ENCODE results near the gene TRPC4.
"Not testable (repeated sequence)": the region's sequence is repeated elsewhere in the genome, so short reads cannot be mapped to it uniquely, and the experiment has no call there.

The TRPC4 gene

DNA sequence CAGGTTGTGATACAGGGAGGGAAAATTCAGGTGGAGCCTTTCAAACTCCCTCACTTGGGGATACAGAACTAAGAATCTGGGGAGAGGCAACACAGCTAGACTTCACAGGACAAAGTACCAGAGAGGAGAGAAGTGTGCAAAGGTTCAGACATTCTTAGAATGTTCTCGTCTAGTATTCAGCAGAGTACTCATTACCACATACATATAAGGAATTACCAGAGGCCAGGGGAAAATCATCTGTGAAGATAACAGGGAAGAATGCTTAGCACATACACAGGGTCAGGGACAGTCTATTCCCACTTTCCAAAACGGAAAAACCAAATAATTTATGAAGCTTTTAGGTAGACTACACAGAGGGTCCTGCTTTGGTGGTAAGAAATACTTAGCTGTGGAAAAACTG is 58.1 kb downstream of the TRPC4 start:
- DNase-seq, result no peak

DNA sequence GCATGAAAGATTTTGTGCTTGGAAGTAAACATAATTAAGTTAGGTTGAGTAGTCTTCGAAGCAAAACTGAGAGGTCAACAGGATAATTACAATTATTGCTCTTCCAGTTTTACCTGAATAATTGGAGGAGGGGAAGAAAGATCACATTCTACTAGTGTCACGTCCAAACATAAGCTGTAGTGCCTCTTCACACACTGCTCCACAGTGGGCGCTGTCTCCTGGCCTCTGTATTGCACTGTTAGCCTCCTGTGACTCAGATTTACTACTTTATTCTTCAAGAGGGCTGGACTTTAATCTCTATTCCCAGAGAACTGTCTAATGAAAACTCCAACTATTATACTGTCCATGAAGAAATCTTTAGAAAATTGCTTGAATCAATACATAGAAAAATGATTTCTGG is 62.9 kb downstream of the TRPC4 start:
- DNase-seq, result no peak

DNA sequence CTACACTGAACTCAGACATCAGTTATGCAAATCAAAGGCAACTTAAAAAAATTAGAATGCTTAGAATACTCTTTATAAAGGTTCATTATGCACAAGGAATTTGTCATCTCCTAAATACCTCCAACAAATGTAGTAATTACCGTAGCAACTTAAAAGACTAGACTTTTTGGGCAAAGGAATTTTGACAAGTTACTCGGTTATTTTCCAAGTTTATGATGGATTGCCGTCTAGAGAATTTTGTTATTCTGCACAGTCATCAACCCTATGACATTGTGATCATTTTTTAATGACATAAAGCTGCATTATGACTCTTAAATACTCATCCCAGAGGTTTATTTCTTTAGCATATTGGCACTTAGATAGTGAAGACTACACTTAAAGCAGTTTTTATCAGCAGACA is 71.9 kb downstream of the TRPC4 start:
- DNase-seq, result no peak

DNA sequence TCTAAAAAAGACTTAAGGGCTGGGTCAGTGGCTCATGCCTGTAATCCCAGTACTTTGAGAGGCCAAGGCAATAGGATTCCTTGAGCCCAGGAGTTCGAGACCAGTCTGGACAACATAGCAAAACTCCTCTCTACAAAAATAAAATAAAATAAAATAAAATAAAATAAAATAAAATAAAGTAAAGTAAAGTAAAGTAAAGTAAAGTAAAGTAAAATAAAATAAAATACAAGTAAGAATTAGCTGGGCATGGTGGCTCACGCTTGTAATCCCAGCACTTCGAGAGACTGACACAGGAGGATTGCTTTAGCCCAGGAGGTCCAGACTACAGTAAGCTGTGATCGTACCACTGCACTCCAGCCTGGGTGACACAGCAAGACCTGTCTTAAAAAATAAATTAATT is 72.8 kb downstream of the TRPC4 start:
- not testable (repeated sequence) for DNase-seq

DNA sequence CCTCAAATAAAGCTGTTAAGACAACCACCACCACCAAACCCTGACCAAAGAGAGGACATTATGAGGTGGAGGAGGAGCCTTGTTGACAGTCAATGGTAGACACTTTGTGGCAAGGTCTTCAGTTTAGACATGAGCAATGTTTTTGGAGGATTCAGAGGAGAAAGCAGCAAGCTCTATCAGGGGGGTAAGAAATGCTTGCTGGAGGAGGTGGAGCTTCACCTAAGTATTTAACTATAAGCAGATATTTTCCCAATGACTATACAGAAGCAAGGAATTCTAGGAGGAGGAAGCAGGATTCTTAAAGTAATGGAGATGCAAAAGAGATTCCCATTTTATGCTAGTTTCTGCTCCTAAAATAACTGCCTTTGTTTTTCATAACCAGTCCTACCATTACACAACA is 74.2 kb downstream of the TRPC4 start:
- no peak for DNase-seq

DNA sequence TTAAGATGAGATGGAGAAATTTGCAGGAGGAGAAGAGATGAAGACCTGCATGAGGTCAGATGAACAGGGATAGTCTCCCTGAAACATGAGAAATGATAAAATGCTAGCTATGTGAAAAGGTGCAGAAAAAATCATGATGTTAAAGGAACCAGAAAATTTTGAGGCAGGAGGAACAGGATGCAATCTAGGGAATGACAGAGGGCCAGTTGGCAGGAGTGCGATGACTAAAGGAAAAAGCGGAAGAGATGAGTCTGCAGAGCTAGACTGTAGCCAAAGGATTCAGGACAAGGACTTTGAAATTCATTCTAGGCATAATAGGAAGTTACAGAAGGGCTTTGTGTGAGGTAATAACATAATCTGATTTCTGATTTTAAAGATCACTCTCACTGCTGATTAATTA is 77.9 kb downstream of the TRPC4 start:
- peak; percentile 45 for DNase-seq

DNA sequence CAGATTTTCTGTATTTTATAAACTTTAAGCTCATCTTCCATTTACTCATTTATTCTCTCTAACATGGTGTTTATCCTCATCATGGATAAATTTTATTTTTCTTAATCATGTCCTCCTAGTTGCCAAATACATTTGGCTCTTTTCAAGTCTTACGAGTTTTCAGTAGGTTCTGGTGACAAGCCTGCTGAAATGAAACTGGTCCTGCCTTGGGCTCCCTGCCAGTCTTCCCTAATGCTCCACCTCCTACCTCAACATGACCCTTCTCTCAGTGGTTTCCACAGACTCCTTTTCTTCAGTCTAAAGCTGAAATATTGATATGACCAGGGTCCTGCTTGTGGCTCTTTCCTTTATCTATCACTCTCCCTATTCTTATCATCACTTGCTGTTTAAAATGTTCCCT is 81.2 kb downstream of the TRPC4 start:
- no peak for DNase-seq

DNA sequence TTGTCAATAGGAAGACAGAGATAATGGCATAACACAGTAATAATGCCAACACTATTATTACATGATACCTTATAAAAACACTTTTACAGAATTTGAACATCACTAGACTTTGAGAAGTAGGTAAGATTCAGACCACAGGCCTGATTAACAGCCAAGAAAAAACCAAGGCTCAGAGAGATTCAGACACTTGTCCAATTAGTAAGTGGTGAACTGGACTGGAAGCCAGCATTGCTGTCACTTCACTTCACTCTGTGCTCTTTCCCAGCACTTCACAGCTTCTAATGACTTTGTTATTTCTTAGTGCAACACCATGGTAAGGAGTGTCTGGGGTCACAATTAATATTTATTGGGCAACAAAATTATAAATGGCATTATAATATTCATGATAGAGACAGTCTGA is 91.9 kb downstream of the TRPC4 start:
- DNase-seq, result no peak

DNA sequence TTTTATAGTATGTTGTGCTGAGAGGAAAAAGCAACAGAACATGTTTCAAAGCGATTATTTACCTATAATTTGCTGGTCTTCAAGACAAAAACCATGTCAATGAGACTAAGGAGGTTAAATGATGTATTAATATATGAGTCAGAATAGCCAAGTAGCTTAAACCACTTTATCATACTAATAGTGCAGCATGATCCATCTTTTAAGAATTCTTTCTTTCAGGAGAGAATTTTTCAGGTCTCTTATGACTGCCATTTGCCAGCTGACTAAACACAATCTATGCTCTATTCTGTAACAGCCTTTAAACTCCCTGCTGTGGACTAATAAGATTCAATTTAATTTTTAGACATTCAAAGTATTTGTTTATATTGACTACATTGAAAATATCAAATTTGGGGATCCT is 93.7 kb downstream of the TRPC4 start:
- DNase-seq, result peak; percentile 55

DNA sequence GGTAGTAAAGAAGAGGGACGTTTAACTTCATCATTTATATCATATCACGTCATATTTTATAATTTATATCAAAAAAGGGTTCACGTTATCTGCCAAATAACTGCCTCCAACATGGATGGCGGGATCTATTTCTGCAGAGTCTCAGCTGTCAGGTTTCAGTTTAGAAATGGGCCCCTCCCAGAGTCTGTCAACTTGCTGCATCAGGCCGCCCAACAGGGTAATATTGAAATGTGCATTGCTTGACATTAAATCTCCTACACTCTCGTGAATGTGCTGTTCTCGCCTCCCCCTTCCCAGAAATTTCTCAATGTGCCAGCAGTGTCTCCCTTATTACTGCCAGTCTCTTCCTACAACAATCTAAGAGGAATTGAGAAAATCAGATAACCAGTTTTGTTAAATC is 96.9 kb downstream of the TRPC4 start:
- no peak for DNase-seq

DNA sequence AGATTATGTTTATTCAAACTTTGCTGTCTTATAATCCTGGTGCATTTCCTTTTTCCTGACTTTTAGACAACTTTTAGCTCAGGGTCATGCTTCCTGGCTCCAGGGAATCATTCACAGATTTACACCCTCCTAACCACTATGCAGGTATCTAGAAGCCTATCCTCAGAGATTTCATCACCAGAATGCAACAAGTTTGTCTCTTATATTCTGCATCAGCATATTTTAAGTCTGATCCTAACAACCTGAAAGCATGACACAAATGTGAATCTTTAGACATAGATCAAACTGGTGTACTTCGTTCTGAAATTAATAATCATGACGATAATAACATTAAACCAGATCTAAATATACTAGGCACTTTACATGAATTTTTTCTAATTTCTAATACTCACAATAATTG is 100.0 kb downstream of the TRPC4 start:
- DNase-seq, result no peak

DNA sequence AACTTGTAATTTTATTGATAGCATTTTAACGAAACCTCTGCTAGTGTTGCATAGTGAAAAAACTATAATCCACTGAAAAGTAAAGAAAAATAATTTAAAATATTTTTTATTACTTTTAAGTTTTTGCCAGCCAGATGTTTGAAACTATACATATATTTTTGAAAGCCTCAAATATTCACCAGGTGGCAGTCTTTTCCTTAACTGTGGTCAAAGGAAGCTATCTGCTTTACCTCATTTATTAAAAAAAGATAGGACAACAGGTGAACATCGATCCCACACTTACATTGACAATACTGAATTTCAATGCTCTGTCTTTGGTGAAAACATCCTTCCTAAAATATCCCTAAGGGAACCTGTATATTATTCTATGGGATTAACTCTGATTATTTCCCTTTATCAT is 100.5 kb downstream of the TRPC4 start:
- DNase-seq, result peak; percentile 13

DNA sequence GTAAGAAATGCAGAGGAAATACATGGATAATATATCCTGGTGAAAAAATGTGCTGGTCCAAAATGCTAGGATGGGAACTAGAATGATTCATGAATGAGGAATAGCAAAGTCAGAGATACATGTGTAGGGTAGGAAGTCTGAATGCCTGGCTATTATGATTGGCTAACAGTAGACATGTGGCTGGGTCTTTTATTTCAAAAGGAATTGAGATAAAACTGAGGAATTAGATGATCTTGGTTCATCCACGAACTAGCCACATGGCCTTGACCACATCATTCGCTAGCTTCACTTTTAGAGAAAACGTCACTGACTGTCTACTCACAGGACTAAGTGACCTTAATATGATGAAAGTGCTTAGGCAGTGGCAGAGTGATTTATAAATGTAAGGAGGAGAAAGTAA is 103.1 kb downstream of the TRPC4 start:
- no peak for DNase-seq

DNA sequence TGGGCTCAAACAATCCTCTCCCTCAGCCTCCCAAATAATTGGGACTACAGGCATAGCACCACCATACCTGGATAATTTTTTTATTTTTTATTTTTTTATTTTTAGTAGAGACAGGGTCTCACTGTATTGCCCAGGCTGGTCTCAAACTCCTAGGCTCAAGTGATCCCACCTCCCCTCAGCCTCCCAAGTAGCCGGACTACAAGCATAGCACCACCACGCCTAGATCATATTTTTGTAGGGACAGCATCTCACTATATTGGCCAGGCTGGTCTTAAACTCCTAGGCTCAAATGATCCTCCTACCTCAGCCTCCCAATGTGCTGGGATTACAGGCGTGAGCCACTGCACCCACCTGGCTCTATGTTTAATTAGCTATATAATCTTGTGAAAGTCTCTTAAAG is 114.2 kb downstream of the TRPC4 start:
- no peak for DNase-seq

DNA sequence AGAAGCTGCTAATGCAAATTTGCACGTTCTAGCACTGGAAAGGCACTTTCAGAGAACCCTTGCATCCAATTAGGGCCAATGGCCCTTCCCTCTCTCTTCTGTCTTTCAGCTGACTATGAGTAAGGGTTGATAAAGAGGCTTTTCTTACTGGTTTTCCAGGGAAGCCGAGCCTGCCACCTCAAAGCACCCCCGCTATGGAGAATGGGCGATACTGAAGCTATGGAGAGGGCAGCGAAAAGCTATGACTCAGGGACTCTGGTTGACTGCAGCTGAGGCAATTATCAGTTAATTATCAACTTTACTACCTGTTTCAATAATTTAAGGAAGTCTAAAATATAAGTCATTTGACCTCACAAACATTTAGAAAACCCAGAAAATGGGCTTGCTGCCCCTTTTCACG is 115.8 kb downstream of the TRPC4 start:
- no peak for DNase-seq

DNA sequence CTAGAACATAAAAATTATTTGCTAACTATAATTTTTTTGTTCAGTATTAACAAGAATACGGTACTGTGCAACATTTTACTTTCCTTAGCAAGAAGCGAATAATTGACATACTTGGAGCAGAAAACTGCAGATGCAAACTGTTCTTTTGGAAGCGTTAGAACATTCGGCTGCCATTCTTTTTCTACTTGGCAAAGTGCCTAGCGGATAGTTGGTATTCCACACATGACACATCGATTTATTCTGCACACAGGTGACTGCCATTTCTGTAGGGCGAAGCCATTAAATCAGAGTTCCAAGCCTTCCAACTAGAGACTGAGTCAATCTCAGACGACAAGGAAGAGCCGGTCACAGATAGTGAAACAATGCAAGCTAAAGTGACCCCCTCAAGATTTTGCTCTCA is 117.4 kb downstream of the TRPC4 start:
- DNase-seq, result no peak

DNA sequence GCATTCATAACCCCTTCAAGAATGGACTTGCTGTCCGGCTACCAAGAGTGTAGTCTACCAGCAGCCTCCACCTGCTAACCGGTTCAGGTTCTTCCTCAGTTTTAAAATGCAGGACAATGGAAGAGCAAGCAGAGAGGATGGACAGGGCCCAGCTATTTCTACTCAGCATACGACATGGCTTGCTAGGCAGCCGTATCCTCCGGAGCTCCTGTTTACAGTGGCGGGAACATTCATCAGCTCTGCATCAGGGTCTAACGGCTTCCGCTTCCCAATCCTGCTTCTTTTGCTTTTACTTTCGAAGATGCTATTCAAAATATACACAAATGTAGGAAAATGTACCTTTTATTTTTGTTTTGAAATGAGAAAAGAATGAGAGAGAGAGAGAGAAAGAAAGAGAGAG is 118.5 kb downstream of the TRPC4 start:
- no peak for DNase-seq

DNA sequence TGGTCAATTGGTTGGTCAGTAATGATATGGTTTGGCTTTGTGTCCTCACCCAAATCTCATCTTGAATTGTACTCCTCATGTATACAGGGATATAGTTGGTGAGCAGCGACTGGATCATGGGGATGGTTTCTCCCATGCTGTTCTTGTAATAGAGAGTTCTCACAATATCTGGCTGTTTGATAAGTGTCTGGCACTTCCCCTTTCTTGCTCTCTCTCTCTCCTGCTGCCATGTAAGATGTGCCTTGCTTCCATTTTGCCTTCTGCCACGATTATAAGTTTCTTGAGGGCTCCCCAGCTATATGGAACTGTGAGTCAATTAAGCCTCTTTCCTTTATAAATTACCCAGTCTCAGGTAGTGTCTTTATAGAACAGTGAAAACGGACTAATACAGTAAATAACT is 120.7 kb downstream of the TRPC4 start:
- DNase-seq, result no peak

DNA sequence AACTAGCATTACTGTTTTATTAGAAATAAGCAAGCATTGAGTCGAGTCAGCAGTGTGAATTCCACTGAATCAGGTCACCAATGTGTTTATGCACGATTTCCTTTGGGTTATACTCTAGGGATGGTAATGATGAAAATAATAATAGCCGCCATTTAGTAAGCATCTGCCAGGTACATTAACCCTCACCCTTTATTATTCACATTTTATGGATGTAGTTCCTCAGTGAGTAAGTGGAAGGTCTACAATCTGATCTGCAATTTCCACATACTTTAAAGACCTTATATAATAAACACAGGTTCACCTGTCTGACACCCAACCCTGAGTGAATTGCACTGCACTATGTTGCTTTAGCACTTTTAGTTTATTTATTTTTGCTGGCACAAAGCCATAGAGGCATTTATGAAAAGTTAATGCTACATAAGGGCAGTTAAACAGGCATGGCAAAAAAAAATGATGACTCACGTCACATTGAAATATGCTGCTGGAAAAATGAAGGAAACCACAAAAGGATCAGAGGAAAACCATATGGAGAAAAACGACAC is 122.4 kb downstream of the TRPC4 start:
- DNase-seq, result peak; percentile 90

DNA sequence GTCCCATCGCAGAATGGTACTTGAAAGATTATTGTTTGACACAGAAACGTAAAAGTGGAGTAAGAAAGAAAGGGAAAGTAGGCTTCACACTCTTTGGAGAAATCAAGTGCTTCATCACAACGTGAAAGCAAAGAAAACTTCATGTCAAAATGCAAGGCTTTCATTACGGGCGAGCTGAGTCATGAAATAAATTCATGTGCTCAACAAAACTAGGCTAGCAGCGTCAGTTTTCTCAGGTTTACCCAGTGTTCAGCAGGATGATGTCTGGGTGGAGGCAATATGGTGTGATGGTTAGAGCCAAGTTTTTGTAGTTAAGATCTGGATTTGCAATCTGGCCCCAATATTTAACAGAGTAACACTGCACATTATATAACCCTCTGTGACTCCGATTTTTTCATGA is 128.0 kb downstream of the TRPC4 start:
- DNase-seq, result no peak

DNA sequence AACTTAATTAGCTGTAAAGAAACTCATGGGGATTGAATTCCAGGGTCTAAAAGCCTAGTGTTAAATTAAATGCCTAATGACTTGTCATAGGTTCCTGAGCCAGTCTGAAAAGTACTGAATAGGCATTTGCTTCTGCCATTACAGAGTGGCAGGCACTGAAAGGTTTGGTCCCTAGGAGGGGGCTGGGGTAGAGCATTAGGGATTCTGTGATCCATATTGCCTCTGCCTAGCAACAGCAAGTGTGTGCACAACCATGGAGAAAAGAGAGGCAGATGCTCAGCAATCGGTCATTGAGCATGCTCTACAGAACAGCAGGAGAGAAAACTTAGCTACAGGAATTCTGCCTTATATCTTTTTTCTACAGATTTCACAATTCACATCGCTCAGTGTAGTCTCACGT is 133.5 kb downstream of the TRPC4 start:
- DNase-seq, result no peak

DNA sequence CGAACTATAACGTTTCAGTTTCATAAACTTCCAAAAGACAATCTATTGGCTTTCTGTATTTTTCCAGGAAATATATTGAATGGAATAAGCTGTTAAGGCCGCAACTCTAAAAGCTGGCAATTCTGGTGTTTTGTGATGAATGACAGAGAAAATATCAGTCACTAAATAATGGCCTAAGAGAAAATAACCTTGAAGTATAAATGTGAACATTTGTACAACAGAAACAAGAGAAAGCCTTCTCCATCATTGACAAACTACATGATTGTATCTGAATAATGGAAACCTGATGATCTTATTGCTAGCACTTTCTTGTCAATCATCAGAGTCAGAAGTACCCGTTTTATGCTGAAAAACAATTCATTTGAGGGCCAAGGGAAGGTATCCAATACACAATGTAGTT is 134.3 kb downstream of the TRPC4 start:
- DNase-seq, result no peak

DNA sequence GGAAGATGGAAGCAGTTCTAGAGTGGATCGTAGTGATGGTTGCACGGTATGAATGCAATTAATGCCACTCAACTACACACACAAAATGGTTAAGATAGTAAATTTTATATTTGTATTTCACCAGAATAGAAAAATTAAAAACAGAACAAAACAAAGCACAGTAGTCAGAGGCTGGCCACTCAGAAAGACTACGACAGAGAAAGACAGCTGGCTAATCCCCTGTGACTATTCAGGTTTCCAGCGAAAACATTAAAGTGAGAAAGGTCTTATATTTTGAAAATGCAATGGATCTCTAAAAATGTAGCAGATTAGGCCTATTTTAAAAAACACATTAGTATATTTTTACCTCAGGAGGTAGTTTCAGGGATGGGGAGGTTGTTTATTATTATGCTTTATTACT is 139.7 kb downstream of the TRPC4 start:
- DNase-seq, result no peak

DNA sequence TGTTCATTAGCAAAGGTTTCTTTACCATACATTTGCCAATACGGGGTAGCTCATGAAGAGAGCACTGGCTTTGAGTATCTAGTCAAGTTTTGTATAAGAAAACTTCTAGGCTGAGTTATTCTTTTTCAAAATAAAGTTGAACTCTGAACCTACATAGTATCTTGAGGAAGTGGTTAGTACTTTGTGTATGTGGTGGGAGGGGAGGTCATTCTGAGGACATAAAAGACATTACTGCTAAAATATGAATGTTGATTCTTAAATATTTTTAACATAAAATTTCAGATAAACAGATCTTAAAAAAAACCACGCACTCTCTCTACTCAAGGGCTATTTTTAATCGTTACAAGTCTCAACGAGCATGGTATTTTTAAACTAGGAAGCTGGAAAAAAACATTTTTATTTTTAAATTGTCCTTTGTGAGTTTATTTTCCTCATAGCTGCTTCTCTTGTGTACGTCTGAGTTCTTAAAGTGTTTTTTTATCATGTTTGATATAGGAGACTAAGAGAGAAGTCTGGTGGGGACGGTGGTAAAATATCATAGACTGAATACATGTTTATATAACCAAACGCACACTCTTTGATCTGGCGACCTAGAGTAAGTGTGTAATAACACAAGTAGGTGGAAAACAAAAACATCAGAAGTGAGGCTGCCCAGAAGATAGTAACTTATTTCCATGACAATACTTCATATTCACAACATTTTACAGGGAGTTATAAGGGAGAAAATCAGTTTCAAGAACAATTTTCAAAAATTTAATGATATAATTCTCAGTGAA is 153.0 kb downstream of the TRPC4 start:
- DNase-seq, result peak; percentile 43

DNA sequence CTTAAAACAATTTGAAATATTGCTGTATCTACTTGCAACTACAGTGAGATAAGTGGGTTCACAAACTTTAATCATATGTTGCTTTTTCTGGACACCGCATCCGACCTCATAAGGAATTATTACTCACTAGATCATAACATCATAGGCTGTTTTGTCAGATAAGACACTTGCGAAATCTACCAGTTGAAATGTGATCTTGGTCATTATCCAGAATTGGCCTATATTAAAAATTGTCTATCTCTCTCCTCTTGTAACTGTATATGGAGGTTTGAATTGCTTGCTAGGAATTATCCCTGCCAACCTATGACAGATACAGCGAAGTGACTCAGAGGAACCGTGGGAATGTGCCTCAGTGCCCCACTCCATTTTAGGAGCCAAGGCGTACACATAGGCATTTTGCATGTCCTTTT is 154.0 kb downstream of the TRPC4 start:
- peak; percentile 80 for DNase-seq

Data from HCEC 1CT (cell line).